Kidney (tissue), 14 donors: ENCODE measurements around the gene LRBA. TPM values are rescaled to one million over a fixed set of nuclear protein-coding genes. Genes with fewer than 3 reads are reported as not detected.

Experiments used
- DNase-seq, 5 donors: peaks; one replicate each; pipeline ENCODE4 v3.0.0-alpha.2; 2013 to 2020
- FAIRE-seq: peaks from 2 replicates; lab custom pipeline; 2012; peaks lifted over from hg19 to GRCh38; lab: Jason Lieb, UNC
- H3K27ac ChIP-seq, 2 donors: one replicate each; pipeline ENCODE4 v1.7.0; 2013; ENCODE audit warnings: low read depth in 2 of 2, low read length in 2 of 2, inconsistent platforms in 1 of 2
- H3K27me3 ChIP-seq: one replicate; pipeline ENCODE4 v1.7.1; 2013; ENCODE audit warnings: low read length, inconsistent platforms; ENCODE audit not compliant: control insufficient read depth, insufficient read depth
- H3K36me3 ChIP-seq, 3 donors: one replicate each; pipeline versions ENCODE4 v1.7.0 to v1.7.1; 2013; ENCODE audit warnings: low read length in 3 of 3, control low read depth in 1 of 3, inconsistent platforms in 1 of 3; ENCODE audit not compliant: insufficient read depth in 3 of 3, control insufficient read depth in 2 of 3
- H3K4me1 ChIP-seq, 3 donors: one replicate each; pipeline versions ENCODE4 v1.7.0 to v1.7.1; 2013; ENCODE audit warnings: low read length in 3 of 3, inconsistent platforms in 1 of 3, low read depth in 1 of 3; ENCODE audit not compliant: control insufficient read depth in 2 of 3, insufficient read depth in 2 of 3
- H3K4me3 ChIP-seq, 3 donors: one replicate each; pipeline versions ENCODE4 v1.7.0 to v1.8.1; 2013; ENCODE audit warnings: low read length in 3 of 3, control low read depth in 1 of 3, inconsistent platforms in 1 of 3
- H3K9ac ChIP-seq, 3 donors: one replicate each; pipeline versions ENCODE4 v1.7.0 to v1.7.1; 2013; ENCODE audit warnings: low read length in 3 of 3, control low read depth in 1 of 3, inconsistent platforms in 1 of 3
- H3K9me3 ChIP-seq, 3 donors: one replicate each; pipeline versions ENCODE4 v1.7.0 to v1.7.1; 2013; ENCODE audit warnings: low read length in 3 of 3, control low read depth in 1 of 3, inconsistent platforms in 1 of 3; ENCODE audit not compliant: control insufficient read depth in 2 of 3, insufficient read depth in 1 of 3
- CTCF ChIP-seq: IDR thresholded peaks from 3 replicates; pipeline ENCODE4 v1.5.1; 2012; ENCODE audit warnings: mild to moderate bottlenecking, moderate library complexity, borderline replicate concordance; ENCODE audit not compliant: insufficient read depth; ENCODE audit errors: extremely low read depth
- intact Hi-C: fragments of 100-400 bp; cut with DNase I; formaldehyde crosslinking; loops from one replicate; pipeline ENCODE4 v1.11.1; 2022
- polyA plus RNA-seq: library from polyadenylated mRNA; stranded (reverse); fragments of 350-450 nt; fragmentation: Illumina TruSeq; extraction: RNeasy Lipid Tissue Mini Kit (QIAGEN cat#74804); gene quantifications from one replicate; pipeline ENCODE4 v1.2.3, GENCODE V29; 2014; ENCODE audit warnings: low read depth, low replicate concordance; ENCODE audit not compliant: insufficient read depth
- total RNA-seq: library from RNA; stranded (reverse); fragmentation: NEBNext Ultra II Directional; extraction: Animal tissue kit (Norgen Biotek cat#: 25700); gene quantifications from one replicate; pipeline ENCODE4 v1.2.1, GENCODE V29; 2021
- donor health status: control.
- donor health status: control.
- donor health status: control.
- donor health status: control.
- donor health status: control.
- donor health status: DM: yes; HTN: yes; CAD: no.
- donor health status: Normal renal cell carcinoma (clear cell type).

LRBA gene
- total and polyA plus RNA-seq, 2 donors from 2014 or later = 20.3 to 76.7 TPM

- Histone ChIP-seq H3K9me3 (no peaks in the 10 kb centered on the region), H3K27ac (no peak overlapping the region), H3K4me1 (no peaks in the 10 kb centered on the region), H3K27me3 (no peaks in the 10 kb centered on the region), H3K36me3 (no peaks in the 10 kb centered on the region), H3K4me3 (no peak overlapping the region), H3K9ac (no peak overlapping the region)
- FAIRE-seq (no peak), DNase-seq (no peak)
- no peak for TF ChIP-seq CTCF
- intact Hi-C loops = no loop called here
Observed at GRCh38 chr4:150682126-150682525, 333.0 kb downstream of the LRBA start.

GRCh38 chr4:150681063-150681462 lies 334.0 kb downstream of the LRBA start:
- no peak for FAIRE-seq

GRCh38 chr4:150680651-150681050 lies 334.4 kb downstream of the LRBA start:
- intact Hi-C loops = no loop called here
- no peak for DNase-seq
- Histone ChIP-seq H3K9ac (no peak overlapping the region), H3K27me3 (no peaks in the 10 kb centered on the region), H3K36me3 (no peaks in the 10 kb centered on the region), H3K27ac (no peak overlapping the region), H3K9me3 (no peaks in the 10 kb centered on the region), H3K4me3 (no peak overlapping the region), H3K4me1 (no peaks in the 10 kb centered on the region)
- TF ChIP-seq CTCF = no peak
- FAIRE-seq = no peak

More at GRCh38 chr4:150681063-150681462, 334.0 kb downstream of the LRBA start:
- no peak for TF ChIP-seq CTCF
- no peak overlapping the region for H3K9ac ChIP-seq
- H3K27ac ChIP-seq = no peak overlapping the region
- no peaks in the 10 kb centered on the region for H3K27me3 ChIP-seq
- no peaks in the 10 kb centered on the region for H3K4me1 ChIP-seq
- no peak for DNase-seq
- no peaks in the 10 kb centered on the region for H3K9me3 ChIP-seq
- no peaks in the 10 kb centered on the region for H3K36me3 ChIP-seq
- no peak overlapping the region for H3K4me3 ChIP-seq
- intact Hi-C loops = no loop called here

GRCh38 chr4:150679765-150680343 lies 335.2 kb downstream of the LRBA start:
- intact Hi-C loops = no loop called here
- DNase-seq = no peak
- Histone ChIP-seq H3K36me3 (no peaks in the 10 kb centered on the region), H3K27me3 (no peaks in the 10 kb centered on the region), H3K27ac (no peak overlapping the region), H3K4me3 (no peak overlapping the region), H3K4me1 (no peaks in the 10 kb centered on the region), H3K9ac (no peak overlapping the region), H3K9me3 (no peaks in the 10 kb centered on the region)
- TF ChIP-seq CTCF = no peak
- no peak for FAIRE-seq
